Gastroesophageal sphincter (tissue), 3 donors: ENCODE results near the gene SYNPR.

Experiments used
- CTCF ChIP-seq, 4 experiments: fragments of 200-600 bp in 2 of 4; fragments of 450-650 bp in 2 of 4; sonication (generic) in 1 of 4; IDR thresholded peaks; one replicate each; pipeline ENCODE4 v1.5.1; 2017 to 2019; ENCODE audit warnings: antibody characterized with exemption in 4 of 4, mild to moderate bottlenecking in 2 of 4, moderate library complexity in 2 of 4
- EP300 ChIP-seq: sonication (generic); formaldehyde crosslinking; IDR thresholded peaks from one replicate; pipeline ENCODE4 v1.6.1; 2017; ENCODE audit warnings: antibody characterized with exemption, mild to moderate bottlenecking
- POLR2A ChIP-seq, 2 donors: fragments of 450-650 bp; IDR thresholded peaks; one replicate each; pipeline ENCODE4 v1.6.1; 2017; ENCODE audit warnings: antibody characterized with exemption in 2 of 2, mild to moderate bottlenecking in 2 of 2, moderate library complexity in 1 of 2
- POLR2AphosphoS5 ChIP-seq: sonication (generic); formaldehyde crosslinking; IDR thresholded peaks from one replicate; pipeline ENCODE4 v1.6.1; 2017; ENCODE audit warnings: antibody characterized with exemption

GRCh38 chr3:63364910-63365309, 86.8 kb downstream of the SYNPR start:
- TF ChIP-seq CTCF (IDR thresholded peaks at IDR 0.05): no peak
- TF ChIP-seq POLR2A (IDR thresholded peaks at IDR 0.05): no peak
- TF ChIP-seq POLR2AphosphoS5: no peak
- no peak for TF ChIP-seq EP300
